HG03439 (cell line): ENCODE measurements around the gene AQR.
"Not testable (repeated sequence)": the region's sequence is repeated elsewhere in the genome, so short reads cannot be mapped to it uniquely, and the experiment has no call there.

ENCODE experiments used
- ATAC-seq: cut with Tn5 transposase; IDR thresholded peaks from one replicate; pipeline ENCODE4 v1.9.1; 2021; ENCODE audit warnings: mild to moderate bottlenecking, moderate library complexity; ENCODE audit not compliant: unreplicated experiment

Gene AQR

DNA sequence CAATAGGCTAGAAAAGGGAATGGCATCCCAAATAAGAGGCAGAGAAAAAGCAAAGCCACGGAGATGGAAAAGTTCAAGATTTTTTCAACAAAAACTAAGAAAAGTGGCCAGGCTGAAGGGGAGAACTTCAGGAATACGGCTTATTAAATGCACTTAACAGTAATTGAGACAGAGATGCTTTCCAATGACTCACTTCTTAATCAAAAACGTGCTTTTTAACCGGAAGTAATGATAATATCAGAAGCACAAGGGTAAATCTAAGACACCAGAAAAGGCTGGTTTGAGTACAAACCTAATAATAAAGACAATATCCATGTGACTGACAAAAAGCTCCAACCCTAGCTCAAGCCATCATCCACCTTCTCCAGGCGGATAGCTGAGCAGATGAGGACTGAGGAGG lies 149.4 kb downstream of the AQR start:
- ATAC-seq: no peak

DNA sequence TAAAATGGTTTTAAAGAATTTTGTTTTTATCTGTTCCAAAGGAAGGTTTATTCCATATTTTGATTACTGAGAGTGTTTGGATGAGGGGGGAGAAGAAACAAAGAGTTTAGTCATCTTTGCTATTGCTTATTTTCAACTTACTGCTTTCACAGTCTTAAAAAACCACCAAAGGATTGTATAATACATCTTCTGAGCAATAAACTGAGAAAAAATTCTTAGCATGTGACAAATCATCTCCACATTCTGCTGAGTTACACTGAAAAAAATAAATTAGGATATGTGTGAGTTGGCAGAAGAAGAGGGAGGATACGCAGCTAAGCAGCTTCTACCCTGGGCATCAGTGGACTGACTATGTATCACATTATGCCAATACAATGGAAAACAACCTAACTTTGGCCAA lies 151.0 kb downstream of the AQR start:
- ATAC-seq: no peak

DNA sequence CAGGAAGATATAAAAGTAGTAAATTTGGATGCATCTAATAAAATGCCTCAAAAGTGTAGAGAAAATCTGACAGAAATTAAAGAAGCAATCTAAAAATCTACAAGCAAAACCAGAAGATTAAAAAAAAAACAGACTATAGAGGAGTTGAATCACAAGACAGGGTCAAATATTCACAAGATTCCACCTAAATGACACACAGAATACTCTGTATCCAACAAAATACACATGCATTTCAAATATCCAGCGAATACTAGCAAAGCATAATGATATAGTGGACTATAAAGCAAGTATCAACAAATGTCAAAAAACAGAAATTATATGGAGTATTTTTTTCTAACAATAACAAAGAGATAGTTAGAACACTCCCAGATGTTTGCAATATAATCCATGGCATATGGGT lies 153.7 kb downstream of the AQR start:
- no peak for ATAC-seq

- ATAC-seq: no peak
Measured at GRCh38 chr15:34813446-34814190, 155.9 kb downstream of the AQR start.

- ATAC-seq: not testable (repeated sequence)
Measured at GRCh38 chr15:34812868-34813365, 156.6 kb downstream of the AQR start.

GRCh38 chr15:34812369-34812768 lies 157.2 kb downstream of the AQR start:
- ATAC-seq: no peak

GRCh38 chr15:34810443-34811129 lies 159.0 kb downstream of the AQR start:
- no peak for ATAC-seq

GRCh38 chr15:34809186-34809585 lies 160.4 kb downstream of the AQR start:
- no peak for ATAC-seq

DNA sequence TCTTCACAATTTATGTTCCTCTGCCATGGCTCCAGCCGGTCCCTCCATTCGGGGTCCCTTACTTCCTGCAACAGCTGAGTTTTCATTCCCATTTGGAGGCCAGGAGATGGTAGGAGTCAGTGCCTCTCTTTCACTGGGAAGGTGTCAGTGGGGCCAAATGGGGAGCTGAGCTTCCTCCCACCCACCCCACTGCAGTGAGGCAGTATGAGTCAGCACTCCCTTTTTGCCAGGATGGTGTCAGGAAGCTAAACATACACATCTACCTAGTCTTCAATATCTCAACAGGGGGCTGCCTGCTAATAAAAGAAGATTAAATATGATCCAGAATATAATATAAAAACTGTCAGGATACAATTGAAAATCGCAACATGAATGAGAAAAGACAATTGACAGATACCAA lies 161.5 kb downstream of the AQR start:
- no peak for ATAC-seq

DNA sequence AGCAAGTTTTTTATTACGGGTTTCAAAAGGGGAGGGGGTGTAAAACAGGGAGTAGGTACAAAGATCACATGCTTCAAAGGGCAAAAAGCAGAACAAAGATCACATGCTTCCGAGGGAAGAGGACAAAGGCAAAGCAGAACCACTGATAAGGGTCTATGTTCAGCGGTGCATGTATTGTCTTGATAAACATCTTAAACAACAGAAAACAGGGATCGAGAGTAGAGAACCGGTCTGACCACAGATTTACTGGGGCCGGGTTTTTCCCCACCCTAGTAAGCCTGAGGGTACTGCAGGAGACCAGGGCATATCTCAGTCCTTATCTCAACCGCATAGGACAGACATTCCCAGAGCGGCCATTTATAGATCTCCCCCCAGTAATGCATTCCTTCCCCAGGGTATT lies 162.3 kb downstream of the AQR start:
- not testable (repeated sequence) for ATAC-seq

DNA sequence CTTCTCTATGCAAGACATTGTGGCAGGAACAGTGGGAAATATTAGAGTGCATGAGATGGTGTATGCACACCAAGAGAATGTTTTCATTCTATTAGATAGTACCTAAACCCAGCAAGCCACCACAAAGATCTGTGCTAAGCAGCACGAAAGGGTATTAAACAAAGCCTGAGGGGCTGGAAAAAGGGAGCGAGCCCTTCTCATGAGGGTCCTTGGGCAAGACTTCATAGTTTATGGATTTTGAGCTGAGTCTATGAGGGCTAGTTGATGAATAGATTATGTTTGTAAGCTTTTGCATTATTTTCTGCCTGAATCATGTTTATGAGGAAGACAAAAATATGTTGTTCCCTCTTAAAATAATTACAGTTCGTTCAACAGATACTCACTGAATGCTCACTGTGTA lies 164.8 kb downstream of the AQR start:
- no peak for ATAC-seq

DNA sequence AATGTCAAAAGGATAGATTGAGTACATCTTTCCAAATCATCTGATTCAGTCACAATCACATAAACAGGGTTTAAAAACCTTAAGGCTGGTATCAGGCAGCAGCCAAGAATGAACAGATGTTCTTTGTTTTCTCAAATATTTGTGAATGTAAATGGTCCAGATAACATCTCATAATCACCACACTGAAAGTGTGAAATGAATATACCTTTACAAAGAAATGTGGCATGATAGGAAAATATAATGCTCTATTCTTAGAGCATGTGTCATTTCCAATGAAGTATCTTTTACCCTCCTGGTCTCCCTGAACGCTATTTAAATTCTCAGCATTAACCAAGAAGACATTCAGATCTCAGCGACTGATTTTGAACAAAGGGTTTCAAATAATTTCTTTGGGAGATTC lies 165.4 kb downstream of the AQR start:
- ATAC-seq: no peak

GRCh38 chr15:34802803-34803750 lies 166.5 kb downstream of the AQR start:
- no peak for ATAC-seq

- no peak for ATAC-seq
Measured at GRCh38 chr15:34802371-34802770, 167.2 kb downstream of the AQR start.
